Trophoblast cell (in vitro differentiated cells and primary cell): ENCODE measurements around the gene CELA2A.

Source experiments
- DNase-seq, 2 donors: peaks; one replicate each; pipeline ENCODE4 v3.0.0-alpha.2; 2016
- H2AFZ ChIP-seq: 2 replicates; pipeline ENCODE4 v1.6.1; 2013; ENCODE audit warnings: low read length, moderate library complexity, mild to moderate bottlenecking; ENCODE audit not compliant: insufficient read depth, poor library complexity
- H2AK5ac ChIP-seq: 2 replicates; pipeline ENCODE4 v1.6.1; 2013; ENCODE audit warnings: mild to moderate bottlenecking, low read length
- H2BK120ac ChIP-seq: 2 replicates; pipeline ENCODE4 v1.6.1; 2013; ENCODE audit warnings: low read length, mild to moderate bottlenecking, moderate library complexity; ENCODE audit not compliant: insufficient read depth, poor library complexity
- H2BK12ac ChIP-seq: 2 replicates; pipeline ENCODE4 v1.6.1; 2013; ENCODE audit warnings: mild to moderate bottlenecking, low read length, moderate library complexity
- H2BK5ac ChIP-seq: 2 replicates; pipeline ENCODE4 v1.6.1; 2013; ENCODE audit warnings: low read length, low read depth, moderate library complexity, mild to moderate bottlenecking; ENCODE audit not compliant: poor library complexity
- H3K14ac ChIP-seq: 2 replicates; pipeline ENCODE4 v1.6.1; 2013; ENCODE audit warnings: mild to moderate bottlenecking, low read length
- H3K18ac ChIP-seq: 2 replicates; pipeline ENCODE4 v1.6.1; 2013; ENCODE audit warnings: mild to moderate bottlenecking, low read length
- H3K23ac ChIP-seq: 2 replicates; pipeline ENCODE4 v1.6.1; 2013; ENCODE audit warnings: low read length
- H3K27ac ChIP-seq: 2 replicates; pipeline ENCODE4 v1.5.1; 2013; ENCODE audit warnings: low read depth, mild to moderate bottlenecking, inconsistent platforms, low read length, moderate library complexity
- H3K27me3 ChIP-seq: 2 replicates; pipeline ENCODE4 v1.6.1; 2013; ENCODE audit warnings: inconsistent platforms, mild to moderate bottlenecking, low read length, moderate library complexity; ENCODE audit not compliant: insufficient read depth
- H3K36me3 ChIP-seq, 2 experiments: 1 replicate in 1 of 2; 2 replicates in 1 of 2; pipeline ENCODE4 v1.6.1; 2013; ENCODE audit warnings: low read length in 2 of 2, mild to moderate bottlenecking in 2 of 2, moderate library complexity in 1 of 2; ENCODE audit not compliant: insufficient read depth in 2 of 2, control insufficient read depth in 1 of 2
- H3K4ac ChIP-seq: 2 replicates; pipeline ENCODE4 v1.6.1; 2013; ENCODE audit warnings: low read depth, mild to moderate bottlenecking, low read length, moderate library complexity
- H3K4me1 ChIP-seq, 2 experiments: 1 replicate in 1 of 2; 2 replicates in 1 of 2; pipeline ENCODE4 v1.6.1; 2013; ENCODE audit warnings: low read length in 2 of 2, mild to moderate bottlenecking in 2 of 2, moderate library complexity in 1 of 2; ENCODE audit not compliant: insufficient read depth in 2 of 2, control insufficient read depth in 1 of 2
- H3K4me2 ChIP-seq: 2 replicates; pipeline ENCODE4 v1.6.1; 2013; ENCODE audit warnings: inconsistent platforms, mild to moderate bottlenecking, low read length, moderate library complexity
- H3K4me3 ChIP-seq: 2 replicates; pipeline ENCODE4 v1.5.1; 2013; ENCODE audit warnings: mild to moderate bottlenecking, low read depth, low read length, inconsistent platforms
- H3K79me1 ChIP-seq: one replicate; pipeline ENCODE4 v1.6.1; 2013; ENCODE audit warnings: low read length
- H3K79me2 ChIP-seq: 2 replicates; pipeline ENCODE4 v1.6.1; 2013; ENCODE audit warnings: low read length, mild to moderate bottlenecking; ENCODE audit not compliant: control insufficient read depth, insufficient read depth, poor library complexity
- H3K9ac ChIP-seq: 2 replicates; pipeline ENCODE4 v1.6.1; 2013; ENCODE audit warnings: mild to moderate bottlenecking, low read length
- H3K9me3 ChIP-seq: 2 replicates; pipeline ENCODE4 v1.6.1; 2013; ENCODE audit warnings: low read depth, mild to moderate bottlenecking, control low read depth, inconsistent platforms, low read length; ENCODE audit not compliant: insufficient read depth
- H4K12ac ChIP-seq: 2 replicates; pipeline ENCODE4 v1.6.1; 2013; ENCODE audit warnings: low read depth, mild to moderate bottlenecking, low read length, moderate library complexity
- H4K8ac ChIP-seq: 2 replicates; pipeline ENCODE4 v1.6.1; 2013; ENCODE audit warnings: low read depth, mild to moderate bottlenecking, low read length, moderate library complexity
- H4K91ac ChIP-seq: one replicate; pipeline ENCODE4 v1.6.1; 2013; ENCODE audit warnings: low read depth, mild to moderate bottlenecking, low read length, moderate library complexity
- WGBS: extraction: QIAGEN DNeasy Blood & Tissue Kit; methylation state at CpG from one replicate; pipeline ENCODE4 v1.1.7; 2013; ENCODE audit warnings: missing lambda C conversion rate; ENCODE audit not compliant: insufficient read length, insufficient coverage; ENCODE audit errors: extremely low coverage; 5-methylcytosine and 5-hydroxymethylcytosine counted together

The CELA2A gene

GRCh38 chr1:15442759-15443158 lies 13.8 kb upstream of the CELA2A start:
- H3K79me1 ChIP-seq: no peaks in the 10 kb centered on the region
- H3K4me3 ChIP-seq: no peak overlapping the region
- H2BK5ac ChIP-seq: no peak overlapping the region
- no peak overlapping the region for H3K4me2 ChIP-seq
- H3K36me3 ChIP-seq: no peaks in the 10 kb centered on the region
- H3K9ac ChIP-seq: no peak overlapping the region
- no peak overlapping the region for H3K23ac ChIP-seq
- no peaks in the 10 kb centered on the region for H3K4me1 ChIP-seq
- H3K9me3 ChIP-seq: no peaks in the 10 kb centered on the region
- no peak overlapping the region for H2AFZ ChIP-seq
- no peak overlapping the region for H4K12ac ChIP-seq
- no peak overlapping the region for H3K4ac ChIP-seq
- no peaks in the 10 kb centered on the region for H3K79me2 ChIP-seq
- no peak overlapping the region for H2AK5ac ChIP-seq
- H3K27ac ChIP-seq: no peak overlapping the region
- no peaks in the 10 kb centered on the region for H3K27me3 ChIP-seq
- H4K8ac ChIP-seq: no peak overlapping the region
- H3K18ac ChIP-seq: no peak overlapping the region
- no peak overlapping the region for H2BK12ac ChIP-seq
- H4K91ac ChIP-seq: no peak overlapping the region
- no CpG with 5 or more reads among the region's 5 CpGs for WGBS
- no peak overlapping the region for H2BK120ac ChIP-seq
- H3K14ac ChIP-seq: no peak overlapping the region
- DNase-seq: no peak

- DNase-seq: no peak
- Histone ChIP-seq H3K18ac (no peak overlapping the region), H3K27me3 (no peaks in the 10 kb centered on the region), H3K27ac (no peak overlapping the region), H3K9ac (no peak overlapping the region), H2AK5ac (no peak overlapping the region), H3K36me3 (no peaks in the 10 kb centered on the region), H2BK5ac (no peak overlapping the region), H3K79me1 (no peaks in the 10 kb centered on the region), H3K4me1 (no peaks in the 10 kb centered on the region), H3K9me3 (no peaks in the 10 kb centered on the region), H3K4me3 (no peak overlapping the region), H2BK12ac (no peak overlapping the region), H4K12ac (no peak overlapping the region), H3K4me2 (no peak overlapping the region), H4K8ac (no peak overlapping the region), H3K14ac (no peak overlapping the region), H2BK120ac (no peak overlapping the region), H4K91ac (no peak overlapping the region), H3K79me2 (no peaks in the 10 kb centered on the region), H3K4ac (no peak overlapping the region), H2AFZ (no peak overlapping the region), H3K23ac (no peak overlapping the region)
- WGBS: no CpG with 5 or more reads among the region's 5 CpGs
Measured at GRCh38 chr1:15443281-15443680, 13.3 kb upstream of the CELA2A start.

GRCh38 chr1:15444468-15445389 lies 11.8 kb upstream of the CELA2A start:
- Histone ChIP-seq H3K18ac (no peak overlapping the region), H2BK120ac (no peak overlapping the region), H3K27ac (no peak overlapping the region), H3K4me2 (no peak overlapping the region), H3K9me3 (no peaks in the 10 kb centered on the region), H3K79me2 (no peaks in the 10 kb centered on the region), H3K27me3 (no peaks in the 10 kb centered on the region), H3K79me1 (no peaks in the 10 kb centered on the region), H4K91ac (no peak overlapping the region), H2AK5ac (no peak overlapping the region), H2BK12ac (no peak overlapping the region), H4K12ac (no peak overlapping the region), H3K4ac (no peak overlapping the region), H3K36me3 (no peaks in the 10 kb centered on the region), H3K4me1 (no peaks in the 10 kb centered on the region), H3K14ac (no peak overlapping the region), H3K9ac (no peak overlapping the region), H2BK5ac (no peak overlapping the region), H4K8ac (no peak overlapping the region), H3K4me3 (no peak overlapping the region), H3K23ac (no peak overlapping the region), H2AFZ (no peak overlapping the region)
- no peak for DNase-seq
- no CpG with 5 or more reads among the region's 17 CpGs for WGBS

DNA sequence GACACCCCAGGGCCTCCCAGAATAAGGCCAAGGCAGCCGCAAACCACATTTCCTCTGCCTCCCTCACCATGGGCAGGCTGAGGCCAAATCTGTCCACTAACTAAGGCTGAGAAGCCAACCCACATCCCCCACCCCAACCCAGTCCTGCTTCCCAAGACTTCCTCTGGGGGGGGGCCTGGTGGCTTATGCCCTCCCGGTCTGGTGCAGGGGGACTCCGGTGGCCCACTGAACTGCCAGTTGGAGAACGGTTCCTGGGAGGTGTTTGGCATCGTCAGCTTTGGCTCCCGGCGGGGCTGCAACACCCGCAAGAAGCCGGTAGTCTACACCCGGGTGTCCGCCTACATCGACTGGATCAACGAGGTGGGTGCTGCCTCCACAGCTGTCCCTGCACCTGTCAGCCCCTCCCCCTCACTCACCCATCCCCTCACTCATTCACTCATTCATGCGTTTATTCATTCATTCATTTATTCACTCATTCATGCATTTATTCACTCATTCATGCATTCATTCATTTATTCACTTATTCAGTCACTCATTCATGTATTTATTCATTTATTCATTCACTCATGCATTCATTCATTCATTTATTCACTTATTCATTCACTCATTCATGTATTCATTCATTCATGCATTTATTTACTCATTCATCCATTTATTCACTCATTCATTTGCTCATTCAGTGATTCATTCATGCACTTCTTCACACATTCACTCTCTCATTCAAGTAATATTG lies 11.0 kb upstream of the CELA2A start:
- Histone ChIP-seq H3K79me1 (no peaks in the 10 kb centered on the region), H3K27me3 (no peaks in the 10 kb centered on the region), H4K91ac (no peak overlapping the region), H3K4ac (no peak overlapping the region), H4K12ac (no peak overlapping the region), H3K9ac (no peak overlapping the region), H2BK5ac (no peak overlapping the region), H3K23ac (no peak overlapping the region), H4K8ac (no peak overlapping the region), H3K27ac (no peak overlapping the region), H3K9me3 (no peaks in the 10 kb centered on the region), H3K18ac (no peak overlapping the region), H3K4me1 (no peaks in the 10 kb centered on the region), H2AK5ac (no peak overlapping the region), H3K79me2 (no peaks in the 10 kb centered on the region), H3K36me3 (no peaks in the 10 kb centered on the region), H2BK120ac (no peak overlapping the region), H3K4me2 (no peak overlapping the region), H3K14ac (no peak overlapping the region), H2AFZ (no peak overlapping the region), H3K4me3 (no peak overlapping the region), H2BK12ac (no peak overlapping the region)
- no peak for DNase-seq
- WGBS: no CpG with 5 or more reads among the region's 14 CpGs
